GM23248 (cell line): ENCODE data around the gene FAM13B.

ENCODE experiments used
- EZH2 ChIP-seq: fragments of 200-600 bp; sonication (generic); IDR thresholded peaks from 2 replicates; pipeline ENCODE4 v1.6.1; 2018; ENCODE audit warnings: antibody characterized with exemption, mild to moderate bottlenecking; ENCODE audit not compliant: insufficient read depth, poor library complexity, severe bottlenecking
- EZH2phosphoT487 ChIP-seq: fragments of 200-600 bp; sonication (generic); IDR thresholded peaks from 2 replicates; pipeline ENCODE4 v1.6.1; 2018; ENCODE audit warnings: antibody characterized with exemption, moderate library complexity, mild to moderate bottlenecking, low read depth; ENCODE audit not compliant: insufficient read depth

- TF ChIP-seq EZH2phosphoT487 (no peak), EZH2 (no peak)
Measured at GRCh38 chr5:137916923-137917322, 116.0 kb downstream of the FAM13B start.
